Fibroblast of villous mesenchyme (primary cell): Measurements from ENCODE around the gene TACR2. TPM values are rescaled to one million over a fixed set of nuclear protein-coding genes. Genes with fewer than 3 reads are reported as not detected.

Experiments
- DNase-seq: peaks from one replicate; pipeline ENCODE4 v3.0.0-alpha.2; 2010; ENCODE audit warnings: low read depth
- H3K4me3 ChIP-seq: 2 replicates; pipeline ENCODE4 v1.5.1; 2011; ENCODE audit warnings: low read depth, mild to moderate bottlenecking, low read length
- CTCF ChIP-seq: IDR thresholded peaks from 2 replicates; pipeline ENCODE4 v1.5.1; 2012; ENCODE audit warnings: low read depth, mild to moderate bottlenecking, low read length; ENCODE audit not compliant: insufficient read depth
- total RNA-seq: library from RNA; depleted of rRNA; stranded (reverse); fragments of >200 nt; gene quantifications from 2 replicates; pipeline ENCODE4 v1.2.3, GENCODE V29; 2012

The TACR2 gene
- total RNA-seq, 1 donor, result not detected

GRCh38 chr10:69461243-69462025, 44.7 kb upstream of the TACR2 start:
- DNase-seq, result no peak
- no peak for TF ChIP-seq CTCF
- H3K4me3 ChIP-seq, result no peak overlapping the region

GRCh38 chr10:69460576-69461242, 44.0 kb upstream of the TACR2 start:
- no peak for TF ChIP-seq CTCF
- H3K4me3 ChIP-seq, result no peak overlapping the region
- no peak for DNase-seq

- no peak for TF ChIP-seq CTCF
- DNase-seq, result no peak
- no peak overlapping the region for H3K4me3 ChIP-seq
Measured at GRCh38 chr10:69459893-69460575, 43.3 kb upstream of the TACR2 start.

- H3K4me3 ChIP-seq, result no peak overlapping the region
- no peak for DNase-seq
- no peak for TF ChIP-seq CTCF
Measured at GRCh38 chr10:69459101-69459790, 42.5 kb upstream of the TACR2 start.

- TF ChIP-seq CTCF, result no peak
- H3K4me3 ChIP-seq, result no peak overlapping the region
- no peak for DNase-seq
Measured at GRCh38 chr10:69458430-69459100, 41.8 kb upstream of the TACR2 start.

- DNase-seq, result no peak
- no peak for TF ChIP-seq CTCF
- no peak overlapping the region for H3K4me3 ChIP-seq
Measured at GRCh38 chr10:69457771-69458237, 41.1 kb upstream of the TACR2 start.
